HG02642 (cell line): Measurements from ENCODE around the gene ZBTB38.

ENCODE experiments used
- ATAC-seq: cut with Tn5 transposase; IDR thresholded peaks from one replicate; pipeline ENCODE4 v1.9.1; 2021; ENCODE audit warnings: mild to moderate bottlenecking; ENCODE audit not compliant: unreplicated experiment, poor library complexity

The ZBTB38 gene

GRCh38 chr3:141401573-141402475, 33.5 kb downstream of the ZBTB38 start:
- ATAC-seq, result peak; percentile 71

- ATAC-seq, result peak; percentile 52
These were observed 34.3 kb downstream of the ZBTB38 start for GRCh38 chr3:141402476-141403171.

GRCh38 chr3:141403576-141403975, 35.3 kb downstream of the ZBTB38 start:
- no peak for ATAC-seq

GRCh38 chr3:141405025-141405424, 36.7 kb downstream of the ZBTB38 start:
- no peak for ATAC-seq

GRCh38 chr3:141405591-141405990, 37.3 kb downstream of the ZBTB38 start:
- ATAC-seq, result no peak

GRCh38 chr3:141406265-141406664, 38.0 kb downstream of the ZBTB38 start:
- ATAC-seq, result no peak

- ATAC-seq, result no peak
These were observed 38.7 kb downstream of the ZBTB38 start for GRCh38 chr3:141407047-141407446.

- no peak for ATAC-seq
These were observed 39.5 kb downstream of the ZBTB38 start for GRCh38 chr3:141407825-141408224.

GRCh38 chr3:141408596-141408995, 40.3 kb downstream of the ZBTB38 start:
- ATAC-seq, result no peak

- no peak for ATAC-seq
These were observed 41.6 kb downstream of the ZBTB38 start for GRCh38 chr3:141409940-141410241.

GRCh38 chr3:141410408-141410807, 42.1 kb downstream of the ZBTB38 start:
- no peak for ATAC-seq

GRCh38 chr3:141410846-141411245, 42.5 kb downstream of the ZBTB38 start:
- no peak for ATAC-seq

- peak; percentile 54 for ATAC-seq
These were observed 43.0 kb downstream of the ZBTB38 start for GRCh38 chr3:141411251-141411771.

- ATAC-seq, result peak; percentile 36
These were observed 44.0 kb downstream of the ZBTB38 start for GRCh38 chr3:141412087-141412935.

- ATAC-seq, result no peak
These were observed 44.6 kb downstream of the ZBTB38 start for GRCh38 chr3:141412936-141413354.

- no peak for ATAC-seq
These were observed 45.1 kb downstream of the ZBTB38 start for GRCh38 chr3:141413391-141413790.

GRCh38 chr3:141413801-141414689, 45.7 kb downstream of the ZBTB38 start:
- ATAC-seq, result no peak

GRCh38 chr3:141414800-141415462, 46.6 kb downstream of the ZBTB38 start:
- no peak for ATAC-seq

- ATAC-seq, result no peak
These were observed 47.6 kb downstream of the ZBTB38 start for GRCh38 chr3:141415953-141416352.
